GM06990 (cell line): ENCODE data around the gene AP3D1.

Source experiments
- DNase-seq: peaks from one replicate; pipeline ENCODE4 v3.0.0-alpha.2; 2011; ENCODE audit not compliant: insufficient read length; ENCODE audit errors: extremely low read depth
- H3K27me3 ChIP-seq: replicated peaks from 2 replicates; pipeline ENCODE4 v1.6.0; 2011; ENCODE audit warnings: low read length; ENCODE audit not compliant: control insufficient read depth, insufficient read depth
- H3K36me3 ChIP-seq: 2 replicates; pipeline ENCODE4 v1.5.1; 2011; ENCODE audit warnings: low read length; ENCODE audit not compliant: control insufficient read depth, insufficient read depth
- H3K4me3 ChIP-seq: replicated peaks from 2 replicates; pipeline ENCODE4 v1.5.1; 2011; ENCODE audit warnings: low read depth, mild to moderate bottlenecking, control low read depth, low read length
- CTCF ChIP-seq: IDR thresholded peaks from 2 replicates; pipeline ENCODE4 v1.5.1; 2011; ENCODE audit warnings: low read length, control low read depth, mild to moderate bottlenecking, inconsistent platforms; ENCODE audit not compliant: insufficient read depth, poor library complexity, severe bottlenecking

AP3D1 gene

GRCh38 chr19:2187159-2187558, 35.8 kb upstream of the AP3D1 start:
- Histone ChIP-seq H3K27me3 (no peaks in the 10 kb centered on the region), H3K36me3 (peaks cover 52% of the 10 kb centered on the region)
- no peak for DNase-seq

GRCh38 chr19:2186071-2186846, 34.9 kb upstream of the AP3D1 start:
- H3K27me3 ChIP-seq = no peaks in the 10 kb centered on the region
- no peak overlapping the region for H3K4me3 ChIP-seq
- no peak for TF ChIP-seq CTCF
- peaks cover 47% of the 10 kb centered on the region for H3K36me3 ChIP-seq
- DNase-seq = no peak

More at GRCh38 chr19:2187159-2187558, 35.8 kb upstream of the AP3D1 start:
- no peak for TF ChIP-seq CTCF
- H3K4me3 ChIP-seq = no peak overlapping the region

GRCh38 chr19:2185734-2186070, 34.3 kb upstream of the AP3D1 start:
- no peak for TF ChIP-seq CTCF
- no peak for DNase-seq
- Histone ChIP-seq H3K36me3 (peaks cover 50% of the 10 kb centered on the region), H3K4me3 (no peak overlapping the region), H3K27me3 (no peaks in the 10 kb centered on the region)

- TF ChIP-seq CTCF = no peak
- H3K4me3 ChIP-seq = no peak overlapping the region
- H3K36me3 ChIP-seq = peaks cover 46% of the 10 kb centered on the region
- no peaks in the 10 kb centered on the region for H3K27me3 ChIP-seq
- DNase-seq = no peak
These were observed 33.1 kb upstream of the AP3D1 start for GRCh38 chr19:2184422-2184975.

- H3K4me3 ChIP-seq = no peak overlapping the region
- peaks cover 33% of the 10 kb centered on the region for H3K36me3 ChIP-seq
- TF ChIP-seq CTCF = no peak
- DNase-seq = no peak
- H3K27me3 ChIP-seq = no peaks in the 10 kb centered on the region
These were observed 30.2 kb upstream of the AP3D1 start for GRCh38 chr19:2181633-2181997.
